NT2/D1 (cell line): ENCODE results near the gene VPS37C.

Experiments used
- SUZ12 ChIP-seq: IDR thresholded peaks from 2 replicates; pipeline ENCODE4 v1.6.1; 2011; ENCODE audit not compliant: insufficient read length, insufficient read depth; ENCODE audit errors: extremely low read depth
- YY1 ChIP-seq: IDR thresholded peaks from 2 replicates; pipeline ENCODE4 v1.6.1; 2011; ENCODE audit not compliant: insufficient read length, insufficient read depth
- ZNF274 ChIP-seq: IDR thresholded peaks from 2 replicates; pipeline ENCODE4 v1.6.1; 2011; ENCODE audit warnings: mild to moderate bottlenecking, low read depth, low read length

DNA sequence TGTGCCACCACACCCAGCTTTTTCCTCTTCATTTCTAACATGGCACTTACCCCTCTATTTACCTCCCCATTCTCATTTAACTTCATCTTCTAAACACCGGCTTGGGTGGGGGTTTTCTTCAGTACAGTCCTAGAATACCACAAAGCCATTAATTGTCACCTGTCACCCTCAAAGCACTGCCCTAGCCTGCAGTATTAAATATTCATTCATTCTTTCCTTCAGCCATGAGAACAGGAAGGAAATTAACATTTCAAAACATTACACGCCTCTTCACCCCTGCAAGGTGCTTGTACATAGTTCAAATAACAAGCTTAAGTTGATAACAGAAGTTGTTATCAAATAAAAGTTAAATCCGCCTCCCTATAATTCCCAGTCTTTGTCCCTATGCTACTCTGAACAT, 10.7 kb upstream of the VPS37C start:
- TF ChIP-seq ZNF274 (no peak), YY1 (no peak), SUZ12 (no peak)
